Pancreas (tissue), 10 donors: ENCODE results near the gene SMAD6. TPM values are rescaled to one million over a fixed set of nuclear protein-coding genes. Genes with fewer than 3 reads are reported as not detected.

Experiments used
- ATAC-seq, 4 donors: fragments of 200-7000 bp; cut with Tn5 transposase; one replicate each; pipeline versions ENCODE4 v1.8.0 to v1.9.1; 2020; ENCODE audit warnings: mild to moderate bottlenecking in 4 of 4, moderate library complexity in 4 of 4
- DNase-seq, 6 donors: peaks; one replicate each; pipeline ENCODE4 v3.0.0-alpha.2; 2020
- FAIRE-seq: peaks from 2 replicates; lab custom pipeline; 2012; peaks lifted over from hg19 to GRCh38; lab: Jason Lieb, UNC
- H3K27ac ChIP-seq, 4 donors: fragments of 200-600 bp; sonication (generic); 1 replicate in 3 of 4; 2 replicates in 1 of 4; pipeline versions ENCODE4 v1.5.0 to v1.8.0; 2020
- H3K27me3 ChIP-seq, 4 donors: fragments of 200-600 bp; one replicate each; pipeline ENCODE4 v1.8.0; 2021
- H3K36me3 ChIP-seq, 3 donors: fragments of 200-600 bp; sonication (generic) in 1 of 3; one replicate each; pipeline versions ENCODE4 v1.5.0 to v1.8.0; 2020 to 2021
- H3K4me1 ChIP-seq, 3 donors: fragments of 200-600 bp; one replicate each; pipeline ENCODE4 v1.8.0; 2021
- H3K4me3 ChIP-seq, 4 donors: fragments of 200-600 bp; sonication (generic) in 2 of 4; one replicate each; pipeline versions ENCODE4 v1.5.0 to v1.8.0; 2020 to 2021
- H3K9me3 ChIP-seq, 4 donors: fragments of 200-600 bp; one replicate each; pipeline ENCODE4 v1.8.0; 2021
- WGBS, 2 donors: extraction: QIAGEN DNeasy Blood & Tissue Kit; methylation state at CpG; one replicate each; pipeline ENCODE4 v1.1.7; 2013; 5-methylcytosine and 5-hydroxymethylcytosine counted together
- intact Hi-C, 3 donors: fragments of 100-400 bp; cut with DNase I; formaldehyde crosslinking; loops; one replicate each; pipeline versions ENCODE4 v1.11.1 to v1.14.2; 2022
- polyA plus RNA-seq, 2 donors: library from polyadenylated mRNA; stranded (reverse); fragments of 200-250 nt; gene quantifications; one replicate each; pipeline ENCODE4 v1.2.3, GENCODE V29; 2013
- total RNA-seq, 6 donors: library from RNA; stranded (reverse); fragmentation: NEBNext Ultra II Directional in 4 of 6; extraction: Animal tissue kit (Norgen Biotek cat#: 25700) in 4 of 6; gene quantifications; one replicate each; pipeline versions ENCODE4 v1.2.1 to v1.2.4, GENCODE V29; 2021 to 2023
- TF ChIP-seq, protein P1 (sequence below), 4 donors: fragments of 200-600 bp; sonication (generic) in 3 of 4; IDR thresholded peaks; one replicate each; pipeline versions ENCODE4 v1.5.0 to v1.8.0; 2021; ENCODE audit warnings: antibody characterized with exemption in 4 of 4
- donor health status: healthy with polysubstance abuse.
- donor health status: DM: no; HTN: no; CAD: no; lungs with moderate emphysema.
- donor health status: DM: no; HTN: no; CAD: no.
- donor health status: control.
- donor health status: control.
- donor health status: Bipolar disorder and iron deficiency.
- donor health status: DM: yes; HTN: yes; CAD: no.
- donor health status: DM: no; HTN: no; CAD: no.
- donor health status: DM: no; HTN: no; CAD: no.
- donor health status: DM: yes; HTN: yes; CAD: no.

SMAD6 gene
- total and polyA plus RNA-seq, 8 donors, result 2.6 to 13.1 (median 3.2) TPM

GRCh38 chr15:66654739-66655375 is 47.2 kb upstream of the SMAD6 start:
- no peaks in the 10 kb centered on the region for H3K36me3 ChIP-seq
- FAIRE-seq, result no peak
- TF ChIP-seq, protein P1, sequence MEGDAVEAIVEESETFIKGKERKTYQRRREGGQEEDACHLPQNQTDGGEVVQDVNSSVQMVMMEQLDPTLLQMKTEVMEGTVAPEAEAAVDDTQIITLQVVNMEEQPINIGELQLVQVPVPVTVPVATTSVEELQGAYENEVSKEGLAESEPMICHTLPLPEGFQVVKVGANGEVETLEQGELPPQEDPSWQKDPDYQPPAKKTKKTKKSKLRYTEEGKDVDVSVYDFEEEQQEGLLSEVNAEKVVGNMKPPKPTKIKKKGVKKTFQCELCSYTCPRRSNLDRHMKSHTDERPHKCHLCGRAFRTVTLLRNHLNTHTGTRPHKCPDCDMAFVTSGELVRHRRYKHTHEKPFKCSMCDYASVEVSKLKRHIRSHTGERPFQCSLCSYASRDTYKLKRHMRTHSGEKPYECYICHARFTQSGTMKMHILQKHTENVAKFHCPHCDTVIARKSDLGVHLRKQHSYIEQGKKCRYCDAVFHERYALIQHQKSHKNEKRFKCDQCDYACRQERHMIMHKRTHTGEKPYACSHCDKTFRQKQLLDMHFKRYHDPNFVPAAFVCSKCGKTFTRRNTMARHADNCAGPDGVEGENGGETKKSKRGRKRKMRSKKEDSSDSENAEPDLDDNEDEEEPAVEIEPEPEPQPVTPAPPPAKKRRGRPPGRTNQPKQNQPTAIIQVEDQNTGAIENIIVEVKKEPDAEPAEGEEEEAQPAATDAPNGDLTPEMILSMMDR (IDR thresholded peaks at IDR 0.05), result no peak
- no peaks in the 10 kb centered on the region for H3K9me3 ChIP-seq
- H3K27ac ChIP-seq, result no peak overlapping the region
- WGBS, 2 donors, result 36 to 41% methylated on average over 45 of the region's 45 CpGs
- H3K4me1 ChIP-seq, result no peaks in the 10 kb centered on the region
- peak overlapping the region in 1 of 4 donors; percentile 7 for H3K4me3 ChIP-seq
- intact Hi-C loops, result no loop called here
- H3K27me3 ChIP-seq, result no peaks in the 10 kb centered on the region
- peak in 1 of 4 donors; percentile 18 for ATAC-seq
- no peak for DNase-seq

- DNase-seq (no peak), ATAC-seq (no peak), FAIRE-seq (no peak)
- H3K9me3 ChIP-seq, result no peaks in the 10 kb centered on the region
- TF ChIP-seq, protein P1 (IDR thresholded peaks at IDR 0.05), result no peak
- no peaks in the 10 kb centered on the region for H3K27me3 ChIP-seq
- H3K4me1 ChIP-seq, result no peaks in the 10 kb centered on the region
- H3K27ac ChIP-seq, result no peak overlapping the region
- intact Hi-C loops, result no loop called here
- no peaks in the 10 kb centered on the region for H3K36me3 ChIP-seq
- WGBS, 2 donors, result 91 to 94% methylated on average over 14 of the region's 14 CpGs
- no peak overlapping the region for H3K4me3 ChIP-seq
These were observed 46.5 kb upstream of the SMAD6 start for GRCh38 chr15:66655511-66655910.

DNA sequence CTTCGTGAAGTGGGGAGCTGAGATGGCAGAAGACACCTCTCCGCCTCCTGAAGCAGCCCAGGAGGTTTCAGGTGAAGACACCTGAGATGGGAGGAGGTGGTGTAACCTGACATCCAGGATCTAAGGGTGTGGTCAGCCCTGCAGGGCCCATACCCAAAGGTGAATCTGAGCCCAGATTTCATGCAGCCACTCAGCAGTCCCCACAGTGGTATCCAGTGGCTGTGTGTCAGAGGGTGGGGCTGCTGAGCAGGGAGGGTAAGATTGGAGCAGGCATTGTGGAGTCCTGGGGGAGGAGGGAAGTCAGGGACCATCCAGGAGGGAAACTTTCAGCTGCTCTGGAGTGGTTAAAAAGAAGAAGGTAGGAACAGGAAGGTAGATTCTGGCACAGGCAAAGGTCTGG is 46.0 kb upstream of the SMAD6 start:
- DNase-seq, result no peak
- TF ChIP-seq, protein P1 (IDR thresholded peaks at IDR 0.05), result no peak
- no peak overlapping the region for H3K4me3 ChIP-seq
- no peaks in the 10 kb centered on the region for H3K9me3 ChIP-seq
- 93 to 98% methylated on average over 2 of the region's 2 CpGs for WGBS, 2 donors
- intact Hi-C loops, result no loop called here
- H3K27me3 ChIP-seq, result no peaks in the 10 kb centered on the region
- no peaks in the 10 kb centered on the region for H3K4me1 ChIP-seq
- H3K27ac ChIP-seq, result no peak overlapping the region
- no peak for FAIRE-seq
- ATAC-seq, result no peak
- no peaks in the 10 kb centered on the region for H3K36me3 ChIP-seq

- H3K36me3 ChIP-seq, result no peaks in the 10 kb centered on the region
- 90 to 95% methylated on average over 9 of the region's 9 CpGs for WGBS, 2 donors
- H3K27ac ChIP-seq, result no peak overlapping the region
- H3K27me3 ChIP-seq, result no peaks in the 10 kb centered on the region
- intact Hi-C loops, result no loop called here
- TF ChIP-seq, protein P1 (IDR thresholded peaks at IDR 0.05), result no peak
- no peaks in the 10 kb centered on the region for H3K9me3 ChIP-seq
- no peak overlapping the region for H3K4me3 ChIP-seq
- no peak for FAIRE-seq
- no peaks in the 10 kb centered on the region for H3K4me1 ChIP-seq
- no peak for DNase-seq
- ATAC-seq, result no peak
These were observed 44.6 kb upstream of the SMAD6 start for GRCh38 chr15:66657185-66658020.

DNA sequence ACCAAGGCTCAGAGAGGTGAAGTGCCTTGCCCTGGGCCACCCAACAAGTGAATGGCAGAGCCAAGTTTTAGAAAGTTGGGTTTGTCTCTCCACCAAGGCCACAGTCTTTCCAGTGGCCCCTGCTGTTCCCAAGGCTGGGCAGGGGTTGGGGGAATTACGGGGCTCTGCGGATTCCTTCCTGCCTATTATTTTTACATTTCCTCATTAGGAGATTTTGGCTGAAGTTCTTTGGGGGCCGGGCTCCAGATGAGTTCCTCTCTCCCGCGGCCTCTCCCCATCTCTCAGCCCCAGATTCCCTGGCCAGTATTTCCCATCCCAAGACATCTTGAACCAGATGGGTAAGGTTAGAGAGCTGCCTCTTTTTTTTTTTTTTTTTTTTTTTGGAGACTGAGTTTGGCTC is 44.0 kb upstream of the SMAD6 start:
- TF ChIP-seq, protein P1 (IDR thresholded peaks at IDR 0.05), result no peak
- ATAC-seq (no peak), DNase-seq (no peak), FAIRE-seq (no peak)
- no peaks in the 10 kb centered on the region for H3K9me3 ChIP-seq
- intact Hi-C loops, result no loop called here
- no peaks in the 10 kb centered on the region for H3K27me3 ChIP-seq
- H3K4me3 ChIP-seq, result no peak overlapping the region
- H3K27ac ChIP-seq, result no peak overlapping the region
- no peaks in the 10 kb centered on the region for H3K36me3 ChIP-seq
- H3K4me1 ChIP-seq, result no peaks in the 10 kb centered on the region
- WGBS, 2 donors, result 80 to 85% methylated on average over 5 of the region's 5 CpGs
